Measurements from ENCODE around the gene USP8.
"Not testable (repeated sequence)": the region's sequence is repeated elsewhere in the genome, so short reads cannot be mapped to it uniquely, and the experiment has no call there.

The USP8 gene

DNA sequence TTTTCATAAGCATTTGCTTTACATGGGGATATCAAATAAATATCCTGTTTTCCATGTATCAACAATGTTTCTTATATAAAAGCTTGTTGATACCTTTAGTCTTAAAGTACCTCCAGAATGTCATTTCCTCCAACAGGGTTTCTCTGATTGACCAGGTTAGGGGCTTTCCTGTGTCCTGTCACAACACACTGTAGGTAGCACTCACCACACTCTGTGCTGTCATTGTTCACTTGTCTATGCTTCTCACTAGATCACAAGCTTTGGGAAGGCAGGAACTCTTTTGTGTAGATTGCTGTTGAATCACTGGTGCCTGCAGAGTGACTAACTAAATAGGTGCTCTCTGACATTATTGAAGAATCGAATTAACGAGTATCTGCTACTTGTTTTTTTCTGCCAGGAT is 72.5 kb downstream of the USP8 start:
- no peak for DNase-seq (ENCODE audit: low spot score)
- TF ChIP-seq, protein P1, sequence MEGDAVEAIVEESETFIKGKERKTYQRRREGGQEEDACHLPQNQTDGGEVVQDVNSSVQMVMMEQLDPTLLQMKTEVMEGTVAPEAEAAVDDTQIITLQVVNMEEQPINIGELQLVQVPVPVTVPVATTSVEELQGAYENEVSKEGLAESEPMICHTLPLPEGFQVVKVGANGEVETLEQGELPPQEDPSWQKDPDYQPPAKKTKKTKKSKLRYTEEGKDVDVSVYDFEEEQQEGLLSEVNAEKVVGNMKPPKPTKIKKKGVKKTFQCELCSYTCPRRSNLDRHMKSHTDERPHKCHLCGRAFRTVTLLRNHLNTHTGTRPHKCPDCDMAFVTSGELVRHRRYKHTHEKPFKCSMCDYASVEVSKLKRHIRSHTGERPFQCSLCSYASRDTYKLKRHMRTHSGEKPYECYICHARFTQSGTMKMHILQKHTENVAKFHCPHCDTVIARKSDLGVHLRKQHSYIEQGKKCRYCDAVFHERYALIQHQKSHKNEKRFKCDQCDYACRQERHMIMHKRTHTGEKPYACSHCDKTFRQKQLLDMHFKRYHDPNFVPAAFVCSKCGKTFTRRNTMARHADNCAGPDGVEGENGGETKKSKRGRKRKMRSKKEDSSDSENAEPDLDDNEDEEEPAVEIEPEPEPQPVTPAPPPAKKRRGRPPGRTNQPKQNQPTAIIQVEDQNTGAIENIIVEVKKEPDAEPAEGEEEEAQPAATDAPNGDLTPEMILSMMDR (IDR thresholded peaks at IDR 0.05; ENCODE audit: extremely low read depth, missing control alignments) = no peak

DNA sequence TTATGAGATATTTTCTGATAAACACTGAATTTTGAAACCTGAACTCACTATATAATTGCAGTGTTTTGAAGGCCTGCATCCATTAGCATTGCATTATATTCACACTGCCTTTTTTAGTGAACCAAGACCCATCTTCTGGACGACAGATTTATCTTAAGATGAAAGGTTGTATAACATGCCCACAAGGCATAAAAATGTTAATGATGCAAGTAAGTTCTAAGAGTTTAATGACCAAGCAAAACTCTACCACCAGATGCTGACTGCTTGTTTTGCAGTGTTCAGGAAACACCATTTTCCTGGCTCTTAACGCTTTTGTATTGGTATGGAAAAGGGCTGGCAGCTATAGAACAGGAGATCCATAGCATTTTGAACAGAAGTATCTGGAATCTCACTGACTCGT is 76.1 kb downstream of the USP8 start:
- TF ChIP-seq, protein P1 (IDR thresholded peaks at IDR 0.05; ENCODE audit: extremely low read depth, missing control alignments) = no peak
- DNase-seq (ENCODE audit: low spot score) = no peak

DNA sequence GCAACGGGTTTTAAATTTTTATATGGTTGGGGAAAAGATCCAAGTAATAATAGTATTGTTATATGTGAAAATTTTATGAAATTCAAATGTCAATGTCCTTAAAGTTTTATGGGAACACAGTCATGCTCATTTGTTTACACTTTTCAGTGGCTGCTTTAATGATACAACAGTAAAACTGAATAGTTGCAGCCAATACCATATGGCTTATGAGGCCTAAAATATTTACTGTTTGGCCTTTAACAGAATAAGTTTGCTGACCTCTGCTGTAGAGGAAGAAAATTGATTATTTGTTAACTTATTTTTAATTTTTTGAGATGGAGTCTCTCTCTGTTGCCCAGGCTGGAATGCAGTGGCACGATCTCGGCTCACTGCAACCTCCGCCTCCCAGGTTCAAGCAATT is 77.6 kb downstream of the USP8 start:
- TF ChIP-seq, protein P1 (IDR thresholded peaks at IDR 0.05; ENCODE audit: extremely low read depth, missing control alignments) = no peak
- no peak for DNase-seq (ENCODE audit: low spot score)

DNA sequence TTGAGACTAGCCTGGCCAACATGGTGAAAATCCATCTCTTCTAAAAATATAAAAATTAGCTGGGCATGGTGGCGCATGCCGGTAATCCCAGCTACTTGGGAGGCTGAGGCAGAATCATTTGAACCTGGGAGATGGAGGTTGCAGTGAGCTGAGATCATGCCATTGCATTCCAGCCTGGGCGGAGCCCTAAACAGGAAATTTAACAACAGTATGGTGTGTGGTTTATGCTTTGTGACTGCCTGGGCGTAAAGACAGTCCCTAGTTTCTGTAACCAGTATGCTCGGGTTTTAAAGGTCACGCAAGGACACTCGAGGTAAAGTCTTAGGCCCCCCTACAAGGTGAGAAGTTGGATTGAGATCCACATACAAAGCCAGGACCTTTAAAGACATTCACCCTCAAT is 78.9 kb downstream of the USP8 start:
- DNase-seq (ENCODE audit: low spot score) = no peak

DNA sequence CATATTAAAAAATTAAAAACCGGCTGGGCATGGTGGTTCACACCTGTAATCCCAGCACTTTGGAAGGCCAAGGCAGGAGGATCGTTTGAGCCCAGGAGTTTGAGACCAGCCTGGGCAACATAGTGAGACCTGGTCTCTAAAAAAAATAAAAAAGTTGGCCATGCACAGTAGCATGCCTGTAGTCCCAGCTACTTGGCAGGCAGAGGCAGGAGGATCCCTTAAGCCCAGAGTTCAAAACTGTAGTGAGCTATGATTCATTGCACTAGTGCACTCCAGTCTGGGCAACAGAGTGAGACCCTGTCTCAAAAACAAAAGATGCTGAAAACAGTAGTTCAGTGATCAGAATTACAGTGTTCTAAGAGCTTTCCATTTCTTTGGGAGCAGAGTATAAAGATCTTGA is 81.5 kb downstream of the USP8 start:
- not testable (repeated sequence) for DNase-seq (ENCODE audit: low spot score)

More for the DNA sequence above, 78.9 kb downstream of the USP8 start:
- TF ChIP-seq, protein P1 (IDR thresholded peaks at IDR 0.05; ENCODE audit: extremely low read depth, missing control alignments) = no peak

DNA sequence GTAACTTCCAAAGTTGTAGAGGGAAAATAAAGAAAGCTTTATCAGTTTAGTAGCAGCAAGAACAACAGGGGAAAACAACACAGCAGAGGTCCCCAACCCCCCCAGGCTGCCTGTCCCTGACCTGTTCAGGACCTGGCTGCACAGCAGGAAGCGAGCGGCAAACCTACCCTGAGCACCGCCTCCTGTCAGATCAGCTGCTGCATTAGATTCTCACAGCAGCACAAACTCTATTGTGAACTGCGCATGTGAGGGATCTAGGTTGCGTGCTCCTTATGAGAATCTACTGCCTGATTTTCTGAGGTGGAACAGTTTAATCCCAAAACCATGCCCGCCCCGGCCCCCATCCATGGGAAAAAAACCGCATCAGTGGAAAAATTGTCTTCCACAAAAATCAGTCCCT is 81.9 kb downstream of the USP8 start:
- no peak for DNase-seq (ENCODE audit: low spot score)

DNA sequence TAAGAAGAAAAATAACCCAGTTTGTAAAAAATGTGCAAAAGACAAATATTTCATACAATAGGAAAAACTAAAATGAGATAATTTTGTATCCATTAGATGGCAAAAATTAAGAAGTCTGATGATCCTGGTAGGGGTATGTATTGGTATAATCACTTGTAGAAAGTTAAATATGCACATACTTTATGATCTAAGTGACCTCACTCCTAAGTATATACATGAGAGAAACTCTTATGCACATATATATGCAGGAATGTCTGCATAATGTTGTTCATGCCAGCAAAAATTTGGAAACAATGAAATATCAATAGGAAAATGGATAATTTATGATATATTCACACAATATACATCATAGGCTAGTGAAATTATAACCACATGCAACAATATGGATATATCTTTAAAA is 88.8 kb downstream of the USP8 start:
- TF ChIP-seq, protein P1 (IDR thresholded peaks at IDR 0.05; ENCODE audit: extremely low read depth, missing control alignments) = no peak

More for the DNA sequence above, 81.9 kb downstream of the USP8 start:
- TF ChIP-seq, protein P1 (IDR thresholded peaks at IDR 0.05; ENCODE audit: extremely low read depth, missing control alignments) = no peak

DNA sequence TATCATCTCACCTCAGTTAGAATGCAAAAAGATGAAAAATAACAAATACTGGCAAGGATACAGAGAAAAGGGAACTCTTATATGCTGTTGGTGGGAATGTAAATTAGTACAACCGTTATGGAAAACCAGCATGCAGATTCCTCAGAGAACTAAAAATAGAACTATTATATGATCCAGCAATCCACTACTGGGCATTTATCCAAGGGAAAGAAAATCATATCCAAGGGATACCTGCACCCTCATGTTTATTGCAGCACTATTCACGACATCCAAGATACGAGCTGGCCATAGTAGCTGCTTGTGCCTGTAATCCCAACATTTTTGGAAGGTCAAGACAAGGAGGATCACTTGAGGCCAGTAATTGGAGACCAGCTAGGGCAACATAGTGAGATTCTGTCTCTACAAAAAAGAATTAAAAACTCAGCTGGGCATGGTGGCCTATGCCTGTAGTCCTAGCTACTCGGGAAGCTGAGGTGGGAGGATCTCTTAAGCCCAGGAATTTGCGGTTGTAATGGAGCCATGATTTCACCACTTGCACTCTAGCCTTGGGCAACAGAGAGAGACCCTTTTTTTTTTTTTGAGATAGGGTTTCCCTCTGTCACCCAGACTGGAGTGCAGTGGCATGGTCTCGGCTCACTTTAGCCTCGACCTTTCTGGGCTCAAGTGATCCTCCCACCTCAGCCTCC is 95.7 kb downstream of the USP8 start:
- TF ChIP-seq, protein P1 (IDR thresholded peaks at IDR 0.05; ENCODE audit: extremely low read depth, missing control alignments) = no peak
- no peak for DNase-seq (ENCODE audit: low spot score)

More for the DNA sequence above, 88.8 kb downstream of the USP8 start:
- no peak for DNase-seq (ENCODE audit: low spot score)

All from GM20000 (cell line).